Hypothalamus (tissue), 51 donors: Measurements from ENCODE around the gene LRRN1.
"Not testable (repeated sequence)": the region's sequence is repeated elsewhere in the genome, so short reads cannot be mapped to it uniquely, and the experiment has no call there.

Experiments
- DNase-seq, 51 donors: peaks; one replicate each; lab custom pipeline; 2025; lab: John Stamatoyannopoulos, UW

Gene LRRN1

GRCh38 chr3:3806092-3806491 lies 6.9 kb downstream of the LRRN1 start:
- no peak for DNase-seq

GRCh38 chr3:3806856-3807255 lies 7.6 kb downstream of the LRRN1 start:
- no peak for DNase-seq

- no peak for DNase-seq
Observed at GRCh38 chr3:3813013-3813412, 13.8 kb downstream of the LRRN1 start.

- no peak for DNase-seq
Observed at GRCh38 chr3:3815206-3815605, 16.0 kb downstream of the LRRN1 start.

GRCh38 chr3:3816034-3816433 lies 16.8 kb downstream of the LRRN1 start:
- DNase-seq: no peak

GRCh38 chr3:3817865-3818264 lies 18.6 kb downstream of the LRRN1 start:
- DNase-seq: no peak

- peak in 2 of 51 donors; percentile 4 to 20 for DNase-seq
Observed at GRCh38 chr3:3821777-3822176, 22.5 kb downstream of the LRRN1 start.

- DNase-seq: peak in 8 of 51 donors; percentile 2 to 42 (median 22)
Observed at GRCh38 chr3:3825035-3825434, 25.8 kb downstream of the LRRN1 start.

GRCh38 chr3:3826521-3826920 lies 27.3 kb downstream of the LRRN1 start:
- no peak for DNase-seq

GRCh38 chr3:3827111-3827510 lies 27.9 kb downstream of the LRRN1 start:
- no peak for DNase-seq

- not testable (repeated sequence) for DNase-seq
Observed at GRCh38 chr3:3828417-3828816, 29.2 kb downstream of the LRRN1 start.

- DNase-seq: no peak
Observed at GRCh38 chr3:3836845-3837244, 37.6 kb downstream of the LRRN1 start.

GRCh38 chr3:3842356-3842755 lies 43.1 kb downstream of the LRRN1 start:
- DNase-seq: no peak

GRCh38 chr3:3847994-3848922 lies 49.0 kb downstream of the LRRN1 start:
- DNase-seq: no peak

GRCh38 chr3:3848923-3849275 lies 49.7 kb downstream of the LRRN1 start:
- no peak for DNase-seq

GRCh38 chr3:3851621-3852323 lies 52.5 kb downstream of the LRRN1 start:
- no peak for DNase-seq

GRCh38 chr3:3853544-3853943 lies 54.3 kb downstream of the LRRN1 start:
- no peak for DNase-seq

- DNase-seq: no peak
Observed at GRCh38 chr3:3855056-3855455, 55.8 kb downstream of the LRRN1 start.

- no peak for DNase-seq
Observed at GRCh38 chr3:3860235-3860634, 61.0 kb downstream of the LRRN1 start.

- no peak for DNase-seq
Observed at GRCh38 chr3:3862534-3862933, 63.3 kb downstream of the LRRN1 start.

GRCh38 chr3:3875491-3875890 lies 76.3 kb downstream of the LRRN1 start:
- DNase-seq: no peak

GRCh38 chr3:3881050-3881449 lies 81.8 kb downstream of the LRRN1 start:
- no peak for DNase-seq
